Stimulated activated CD8-positive, alpha-beta memory T cell treated with anti-CD3 and anti-CD28 coated beads, Interleukin-12 subunit alpha, Interleukin-12 subunit beta, amount 100 ng/mL, for 1 hour (primary cell): Measurements from ENCODE around the gene LRMDA.

Experiments
- DNase-seq: peaks from one replicate; pipeline ENCODE4 v3.0.0-alpha.2; 2020; ENCODE audit warnings: low read depth

Gene LRMDA

GRCh38 chr10:75402486-75403143 lies 28.8 kb upstream of the LRMDA start:
- no peak for DNase-seq

GRCh38 chr10:75403144-75403938 lies 28.1 kb upstream of the LRMDA start:
- no peak for DNase-seq

GRCh38 chr10:75403939-75404814 lies 27.2 kb upstream of the LRMDA start:
- DNase-seq: no peak

GRCh38 chr10:75404815-75405597 lies 26.4 kb upstream of the LRMDA start:
- DNase-seq: no peak

GRCh38 chr10:75405598-75406461 lies 25.6 kb upstream of the LRMDA start:
- DNase-seq: no peak

- no peak for DNase-seq
Observed at GRCh38 chr10:75406462-75407223, 24.8 kb upstream of the LRMDA start.

GRCh38 chr10:75407224-75407712 lies 24.2 kb upstream of the LRMDA start:
- no peak for DNase-seq

GRCh38 chr10:75407713-75408508 lies 23.5 kb upstream of the LRMDA start:
- DNase-seq: no peak

GRCh38 chr10:75408509-75408875 lies 22.9 kb upstream of the LRMDA start:
- no peak for DNase-seq

GRCh38 chr10:75408911-75409885 lies 22.2 kb upstream of the LRMDA start:
- DNase-seq: no peak

GRCh38 chr10:75410132-75411005 lies 21.1 kb upstream of the LRMDA start:
- DNase-seq: no peak

- DNase-seq: no peak
Observed at GRCh38 chr10:75414527-75414926, 16.9 kb upstream of the LRMDA start.

GRCh38 chr10:75417522-75417927 lies 13.9 kb upstream of the LRMDA start:
- DNase-seq: no peak

- no peak for DNase-seq
Observed at GRCh38 chr10:75418293-75418692, 13.1 kb upstream of the LRMDA start.

- no peak for DNase-seq
Observed at GRCh38 chr10:75418712-75419111, 12.7 kb upstream of the LRMDA start.

- DNase-seq: no peak
Observed at GRCh38 chr10:75422913-75423312, 8.5 kb upstream of the LRMDA start.

GRCh38 chr10:75424571-75424970 lies 6.9 kb upstream of the LRMDA start:
- DNase-seq: no peak
